ENCODE data around the gene COG6.
A peak's percentile ranks its signal among the peaks of the same experiment; 100 is the strongest.

COG6 gene

GRCh38 chr13:39770221-39771090 lies 115.0 kb downstream of the COG6 start:
- DNase-seq, result no peak

GRCh38 chr13:39773833-39774232 lies 118.4 kb downstream of the COG6 start:
- DNase-seq, result no peak

- no peak for DNase-seq
Measured at GRCh38 chr13:39776439-39776838, 121.0 kb downstream of the COG6 start.

GRCh38 chr13:39777021-39777420 lies 121.6 kb downstream of the COG6 start:
- no peak for DNase-seq

GRCh38 chr13:39777527-39778061 lies 122.1 kb downstream of the COG6 start:
- DNase-seq, result peak; percentile 48 to 54

GRCh38 chr13:39779337-39780265 lies 124.1 kb downstream of the COG6 start:
- DNase-seq, result no peak

- no peak for DNase-seq
Measured at GRCh38 chr13:39780711-39781110, 125.2 kb downstream of the COG6 start.

GRCh38 chr13:39781381-39781780 lies 125.9 kb downstream of the COG6 start:
- no peak for DNase-seq

GRCh38 chr13:39783051-39783450 lies 127.6 kb downstream of the COG6 start:
- DNase-seq, result no peak

GRCh38 chr13:39784347-39784746 lies 128.9 kb downstream of the COG6 start:
- no peak for DNase-seq

GRCh38 chr13:39786091-39786490 lies 130.6 kb downstream of the COG6 start:
- no peak for DNase-seq

- no peak for DNase-seq
Measured at GRCh38 chr13:39787086-39787487, 131.6 kb downstream of the COG6 start.

GRCh38 chr13:39788102-39788501 lies 132.6 kb downstream of the COG6 start:
- no peak for DNase-seq

- no peak for DNase-seq
Measured at GRCh38 chr13:39789451-39789850, 134.0 kb downstream of the COG6 start.

Measured in AML-193 (cell line).